ENCODE data around the gene PLD6.

DNA sequence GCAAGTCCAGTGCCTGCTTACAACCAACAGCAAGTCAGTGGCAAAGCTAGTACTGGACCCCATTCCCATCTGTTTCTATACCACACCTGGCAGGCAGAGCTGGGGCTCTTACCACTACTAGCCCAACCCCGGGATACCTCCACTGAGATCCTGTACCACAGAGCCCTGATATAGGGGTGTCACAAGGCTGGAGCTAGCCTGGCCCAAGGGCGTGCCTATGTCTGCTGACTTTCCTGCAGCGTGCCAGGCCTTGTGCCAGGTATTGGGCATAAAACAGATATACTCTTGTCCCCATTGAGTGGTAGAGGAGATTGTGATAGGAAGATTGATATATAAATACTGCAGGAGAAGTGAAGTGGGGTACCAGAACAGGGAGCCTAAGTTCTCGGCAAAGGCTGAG lies 44.4 kb downstream of the PLD6 start:
- TF ChIP-seq, protein P1, sequence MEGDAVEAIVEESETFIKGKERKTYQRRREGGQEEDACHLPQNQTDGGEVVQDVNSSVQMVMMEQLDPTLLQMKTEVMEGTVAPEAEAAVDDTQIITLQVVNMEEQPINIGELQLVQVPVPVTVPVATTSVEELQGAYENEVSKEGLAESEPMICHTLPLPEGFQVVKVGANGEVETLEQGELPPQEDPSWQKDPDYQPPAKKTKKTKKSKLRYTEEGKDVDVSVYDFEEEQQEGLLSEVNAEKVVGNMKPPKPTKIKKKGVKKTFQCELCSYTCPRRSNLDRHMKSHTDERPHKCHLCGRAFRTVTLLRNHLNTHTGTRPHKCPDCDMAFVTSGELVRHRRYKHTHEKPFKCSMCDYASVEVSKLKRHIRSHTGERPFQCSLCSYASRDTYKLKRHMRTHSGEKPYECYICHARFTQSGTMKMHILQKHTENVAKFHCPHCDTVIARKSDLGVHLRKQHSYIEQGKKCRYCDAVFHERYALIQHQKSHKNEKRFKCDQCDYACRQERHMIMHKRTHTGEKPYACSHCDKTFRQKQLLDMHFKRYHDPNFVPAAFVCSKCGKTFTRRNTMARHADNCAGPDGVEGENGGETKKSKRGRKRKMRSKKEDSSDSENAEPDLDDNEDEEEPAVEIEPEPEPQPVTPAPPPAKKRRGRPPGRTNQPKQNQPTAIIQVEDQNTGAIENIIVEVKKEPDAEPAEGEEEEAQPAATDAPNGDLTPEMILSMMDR (IDR thresholded peaks at IDR 0.05), result no peak
- TF ChIP-seq POLR2A (IDR thresholded peaks at IDR 0.05; ENCODE audit: low read depth) (no peak), EP300 (IDR thresholded peaks at IDR 0.05) (no peak)
